Liver (tissue), 9 donors: ENCODE measurements around the gene MEGF11. TPM values are rescaled to one million over a fixed set of nuclear protein-coding genes. Genes with fewer than 3 reads are reported as not detected.

ENCODE experiments used
- DNase-seq: peaks from one replicate; pipeline ENCODE4 v3.0.0-alpha.2; 2017; ENCODE audit warnings: low spot score
- H3K27ac ChIP-seq, 2 donors: one replicate each; pipeline ENCODE4 v1.7.0; 2013; ENCODE audit warnings: inconsistent platforms in 2 of 2, low read length in 2 of 2, control low read depth in 1 of 2, low read depth in 1 of 2, mild to moderate bottlenecking in 1 of 2
- H3K27me3 ChIP-seq, 4 donors: one replicate each; pipeline versions ENCODE4 v1.6.1 to v1.7.0; 2013; ENCODE audit warnings: low read length in 3 of 4, inconsistent platforms in 1 of 4, mild to moderate bottlenecking in 1 of 4, moderate library complexity in 1 of 4; ENCODE audit not compliant: control insufficient read depth in 4 of 4, insufficient read depth in 4 of 4
- H3K36me3 ChIP-seq, 4 donors: one replicate each; pipeline versions ENCODE4 v1.6.1 to v1.7.0; 2013; ENCODE audit warnings: low read length in 3 of 4, mild to moderate bottlenecking in 3 of 4, low read depth in 1 of 4, moderate library complexity in 1 of 4; ENCODE audit not compliant: control insufficient read depth in 4 of 4, insufficient read depth in 3 of 4
- H3K4me1 ChIP-seq, 4 donors: one replicate each; pipeline versions ENCODE4 v1.6.1 to v1.7.0; 2013; ENCODE audit warnings: low read length in 3 of 4, mild to moderate bottlenecking in 3 of 4, moderate library complexity in 1 of 4; ENCODE audit not compliant: control insufficient read depth in 4 of 4, insufficient read depth in 4 of 4
- H3K4me3 ChIP-seq, 3 donors: one replicate each; pipeline versions ENCODE4 v1.6.1 to v1.7.0; 2013; ENCODE audit warnings: low read length in 3 of 3, control low read depth in 1 of 3, low read depth in 1 of 3, mild to moderate bottlenecking in 1 of 3
- H3K9ac ChIP-seq, 2 donors: one replicate each; pipeline ENCODE4 v1.7.0; 2013; ENCODE audit warnings: low read length in 2 of 2, mild to moderate bottlenecking in 2 of 2, moderate library complexity in 2 of 2, control low read depth in 1 of 2, low read depth in 1 of 2
- H3K9me3 ChIP-seq, 4 donors: one replicate each; pipeline versions ENCODE4 v1.6.1 to v1.7.0; 2013; ENCODE audit warnings: low read length in 3 of 4; ENCODE audit not compliant: control insufficient read depth in 4 of 4
- EGR1 ChIP-seq, 2 donors: IDR thresholded peaks; 2 replicates each; pipeline ENCODE4 v1.6.1; 2016 to 2018; ENCODE audit warnings: antibody characterized with exemption in 2 of 2, low read depth in 2 of 2
- FOXA1 ChIP-seq: IDR thresholded peaks from 2 replicates; pipeline ENCODE4 v1.6.1; 2016; ENCODE audit warnings: antibody characterized with exemption
- FOXA2 ChIP-seq: IDR thresholded peaks from 2 replicates; pipeline ENCODE4 v1.6.1; 2016; ENCODE audit warnings: antibody characterized with exemption
- GABPA ChIP-seq, 2 donors: IDR thresholded peaks in 1 of 2; conservative IDR thresholded peaks in 1 of 2; 2 replicates each; pipeline ENCODE4 v1.6.1; 2016; ENCODE audit warnings: antibody characterized with exemption in 2 of 2, mild to moderate bottlenecking in 1 of 2, moderate library complexity in 1 of 2
- HNF4A ChIP-seq, 2 donors: conservative IDR thresholded peaks; 2 replicates each; pipeline ENCODE4 v1.6.1; 2016; ENCODE audit warnings: antibody characterized with exemption in 2 of 2, mild to moderate bottlenecking in 2 of 2
- HNF4G ChIP-seq: IDR thresholded peaks from 2 replicates; pipeline ENCODE4 v1.6.1; 2016; ENCODE audit warnings: antibody characterized with exemption
- JUND ChIP-seq, 2 donors: IDR thresholded peaks; 2 replicates each; pipeline ENCODE4 v1.6.1; 2016; ENCODE audit warnings: antibody characterized with exemption in 2 of 2
- MAX ChIP-seq: IDR thresholded peaks from 2 replicates; pipeline ENCODE4 v1.6.1; 2016; ENCODE audit warnings: antibody characterized with exemption
- NR2F2 ChIP-seq: IDR thresholded peaks from 2 replicates; pipeline ENCODE4 v1.6.1; 2016; ENCODE audit warnings: antibody characterized with exemption
- RAD21 ChIP-seq, 2 donors: IDR thresholded peaks; 2 replicates each; pipeline ENCODE4 v1.6.1; 2016; ENCODE audit warnings: antibody characterized with exemption in 2 of 2, mild to moderate bottlenecking in 2 of 2
- RXRA ChIP-seq, 2 donors: IDR thresholded peaks; 2 replicates each; pipeline ENCODE4 v1.6.1; 2017 to 2018; ENCODE audit warnings: antibody characterized with exemption in 2 of 2, mild to moderate bottlenecking in 1 of 2
- SP1 ChIP-seq: IDR thresholded peaks from 2 replicates; pipeline ENCODE4 v1.6.1; 2018; ENCODE audit warnings: antibody characterized with exemption, mild to moderate bottlenecking
- TAF1 ChIP-seq: conservative IDR thresholded peaks from 2 replicates; pipeline ENCODE4 v1.6.1; 2016; ENCODE audit warnings: antibody characterized with exemption, mild to moderate bottlenecking
- YY1 ChIP-seq: IDR thresholded peaks from 2 replicates; pipeline ENCODE4 v1.6.1; 2016; ENCODE audit warnings: antibody characterized with exemption, mild to moderate bottlenecking
- ZBTB33 ChIP-seq: IDR thresholded peaks from 2 replicates; pipeline ENCODE4 v1.6.1; 2016; ENCODE audit warnings: antibody characterized with exemption
- WGBS: extraction: QIAGEN DNeasy Blood & Tissue Kit; methylation state at CpG from one replicate; pipeline ENCODE4 v1.1.7; 2013; 5-methylcytosine and 5-hydroxymethylcytosine counted together
- polyA plus RNA-seq, 2 donors: library from polyadenylated mRNA; stranded (reverse) in 1 of 2; unstranded in 1 of 2; fragments of 200-250 nt in 1 of 2; fragments of >200 nt in 1 of 2; fragmentation: Nextera tagmentation in 1 of 2; extraction: Ambion mirVana in 1 of 2; gene quantifications; one replicate each; pipeline versions ENCODE4 v1.2.1 to v1.2.3, GENCODE V29; 2013 to 2015
- total RNA-seq, 2 donors: library from RNA; depleted of rRNA; stranded (reverse); fragments of >200 nt; gene quantifications; one replicate each; pipeline ENCODE4 v1.2.3, GENCODE V29; 2014
- TF ChIP-seq, protein P1 (sequence below): fragments of 150-350 bp; IDR thresholded peaks from 2 replicates; pipeline ENCODE4 v1.5.1; 2017; ENCODE audit warnings: improper control_type of control experiment, low read depth, low read length; ENCODE audit not compliant: missing input control
- TF ChIP-seq, protein P2 (sequence below): IDR thresholded peaks from 2 replicates; pipeline ENCODE4 v1.6.1; 2016; ENCODE audit warnings: antibody characterized with exemption, mild to moderate bottlenecking
- donor health status: healthy.
- donor health status: healthy.
- donor health status: healthy.
- donor health status: healthy.
- donor health status: healthy.

MEGF11 gene
- total and polyA plus RNA-seq, 4 donors: under 0.01 to 0.51 (median 0.03) TPM; not detected in 1

GRCh38 chr15:66040211-66040892 lies 213.2 kb downstream of the MEGF11 start:
- H3K9me3 ChIP-seq: no peaks in the 10 kb centered on the region
- H3K36me3 ChIP-seq: no peaks in the 10 kb centered on the region
- no peak overlapping the region for H3K27ac ChIP-seq
- no peaks in the 10 kb centered on the region for H3K4me1 ChIP-seq
- TF ChIP-seq ZBTB33: no peak
- no peak for TF ChIP-seq SP1
- TF ChIP-seq GABPA (IDR thresholded peaks at IDR 0.05 in 1 of 2, conservative IDR thresholded peaks at IDR 0.05 in 1 of 2): no peak
- TF ChIP-seq MAX: no peak
- no peak for TF ChIP-seq JUND (IDR thresholded peaks at IDR 0.05)
- no peak for TF ChIP-seq TAF1
- no peak for TF ChIP-seq HNF4G
- TF ChIP-seq, protein P1, sequence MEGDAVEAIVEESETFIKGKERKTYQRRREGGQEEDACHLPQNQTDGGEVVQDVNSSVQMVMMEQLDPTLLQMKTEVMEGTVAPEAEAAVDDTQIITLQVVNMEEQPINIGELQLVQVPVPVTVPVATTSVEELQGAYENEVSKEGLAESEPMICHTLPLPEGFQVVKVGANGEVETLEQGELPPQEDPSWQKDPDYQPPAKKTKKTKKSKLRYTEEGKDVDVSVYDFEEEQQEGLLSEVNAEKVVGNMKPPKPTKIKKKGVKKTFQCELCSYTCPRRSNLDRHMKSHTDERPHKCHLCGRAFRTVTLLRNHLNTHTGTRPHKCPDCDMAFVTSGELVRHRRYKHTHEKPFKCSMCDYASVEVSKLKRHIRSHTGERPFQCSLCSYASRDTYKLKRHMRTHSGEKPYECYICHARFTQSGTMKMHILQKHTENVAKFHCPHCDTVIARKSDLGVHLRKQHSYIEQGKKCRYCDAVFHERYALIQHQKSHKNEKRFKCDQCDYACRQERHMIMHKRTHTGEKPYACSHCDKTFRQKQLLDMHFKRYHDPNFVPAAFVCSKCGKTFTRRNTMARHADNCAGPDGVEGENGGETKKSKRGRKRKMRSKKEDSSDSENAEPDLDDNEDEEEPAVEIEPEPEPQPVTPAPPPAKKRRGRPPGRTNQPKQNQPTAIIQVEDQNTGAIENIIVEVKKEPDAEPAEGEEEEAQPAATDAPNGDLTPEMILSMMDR: no peak
- TF ChIP-seq RXRA (IDR thresholded peaks at IDR 0.05): no peak
- TF ChIP-seq, protein P2, sequence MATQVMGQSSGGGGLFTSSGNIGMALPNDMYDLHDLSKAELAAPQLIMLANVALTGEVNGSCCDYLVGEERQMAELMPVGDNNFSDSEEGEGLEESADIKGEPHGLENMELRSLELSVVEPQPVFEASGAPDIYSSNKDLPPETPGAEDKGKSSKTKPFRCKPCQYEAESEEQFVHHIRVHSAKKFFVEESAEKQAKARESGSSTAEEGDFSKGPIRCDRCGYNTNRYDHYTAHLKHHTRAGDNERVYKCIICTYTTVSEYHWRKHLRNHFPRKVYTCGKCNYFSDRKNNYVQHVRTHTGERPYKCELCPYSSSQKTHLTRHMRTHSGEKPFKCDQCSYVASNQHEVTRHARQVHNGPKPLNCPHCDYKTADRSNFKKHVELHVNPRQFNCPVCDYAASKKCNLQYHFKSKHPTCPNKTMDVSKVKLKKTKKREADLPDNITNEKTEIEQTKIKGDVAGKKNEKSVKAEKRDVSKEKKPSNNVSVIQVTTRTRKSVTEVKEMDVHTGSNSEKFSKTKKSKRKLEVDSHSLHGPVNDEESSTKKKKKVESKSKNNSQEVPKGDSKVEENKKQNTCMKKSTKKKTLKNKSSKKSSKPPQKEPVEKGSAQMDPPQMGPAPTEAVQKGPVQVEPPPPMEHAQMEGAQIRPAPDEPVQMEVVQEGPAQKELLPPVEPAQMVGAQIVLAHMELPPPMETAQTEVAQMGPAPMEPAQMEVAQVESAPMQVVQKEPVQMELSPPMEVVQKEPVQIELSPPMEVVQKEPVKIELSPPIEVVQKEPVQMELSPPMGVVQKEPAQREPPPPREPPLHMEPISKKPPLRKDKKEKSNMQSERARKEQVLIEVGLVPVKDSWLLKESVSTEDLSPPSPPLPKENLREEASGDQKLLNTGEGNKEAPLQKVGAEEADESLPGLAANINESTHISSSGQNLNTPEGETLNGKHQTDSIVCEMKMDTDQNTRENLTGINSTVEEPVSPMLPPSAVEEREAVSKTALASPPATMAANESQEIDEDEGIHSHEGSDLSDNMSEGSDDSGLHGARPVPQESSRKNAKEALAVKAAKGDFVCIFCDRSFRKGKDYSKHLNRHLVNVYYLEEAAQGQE: no peak
- no peak for TF ChIP-seq YY1
- TF ChIP-seq NR2F2: no peak
- no peak for TF ChIP-seq EGR1 (IDR thresholded peaks at IDR 0.05; ENCODE audit: low read depth in 2 of 2)
- TF ChIP-seq FOXA1: no peak
- no peak for TF ChIP-seq FOXA2
- no peak for TF ChIP-seq RAD21 (IDR thresholded peaks at IDR 0.05)
- no peak for TF ChIP-seq HNF4A (conservative IDR thresholded peaks at IDR 0.05)
- 84% methylated on average over 10 of the region's 10 CpGs for WGBS
- DNase-seq: no peak
- H3K4me3 ChIP-seq: no peak overlapping the region
- peaks cover 0 to 3% (median 1%) of the 10 kb centered on the region in 4 donors for H3K27me3 ChIP-seq
- no peak overlapping the region for H3K9ac ChIP-seq
